ENCODE measurements around the gene FAT3.

Gene FAT3
- 0 to 9.5 (median 0) reads per million in 17 experiments for total RNA-seq

DNA sequence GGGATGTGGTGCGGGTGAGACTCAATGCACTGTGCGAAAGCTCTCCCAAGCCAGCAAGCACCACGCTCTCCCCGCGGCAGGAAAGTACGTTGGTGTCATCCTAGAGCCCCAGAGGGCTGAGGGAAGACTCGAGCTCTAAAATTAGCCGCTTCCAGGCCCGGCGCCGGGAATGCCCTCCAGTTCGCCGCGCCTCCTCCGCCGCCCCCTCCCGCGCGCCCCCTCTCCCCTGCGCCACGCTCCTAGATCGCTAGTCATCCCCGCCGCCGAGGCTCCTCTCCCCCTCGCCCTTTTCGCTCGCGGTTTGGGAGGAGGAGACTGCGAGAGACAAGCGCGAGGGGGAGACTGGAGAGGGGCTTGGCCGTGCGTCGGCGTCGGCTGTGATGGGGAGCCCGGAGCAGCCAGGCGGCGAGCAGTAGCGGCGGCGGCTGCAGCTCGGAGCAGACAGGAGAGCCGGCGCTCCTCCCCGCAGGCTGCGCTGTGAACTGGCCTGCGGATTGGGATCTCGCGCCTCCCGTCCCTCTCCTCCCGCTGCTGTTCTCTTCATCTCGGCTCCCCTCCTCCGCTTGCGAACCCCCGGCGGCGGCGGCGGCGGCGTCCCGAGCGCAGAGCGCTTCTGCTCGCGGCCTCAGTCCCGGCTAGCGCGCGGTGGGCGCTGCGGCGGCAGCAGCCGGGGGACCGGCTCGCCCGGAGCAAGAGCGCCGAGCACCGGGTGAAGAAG is at the start of gene FAT3:
FAT3 (plus strand) TSS at position 412 of the 718 bp plus-strand sequence. CDS start 127,295 bp downstream, outside the sequence.
- DNase-seq: no peak

DNA sequence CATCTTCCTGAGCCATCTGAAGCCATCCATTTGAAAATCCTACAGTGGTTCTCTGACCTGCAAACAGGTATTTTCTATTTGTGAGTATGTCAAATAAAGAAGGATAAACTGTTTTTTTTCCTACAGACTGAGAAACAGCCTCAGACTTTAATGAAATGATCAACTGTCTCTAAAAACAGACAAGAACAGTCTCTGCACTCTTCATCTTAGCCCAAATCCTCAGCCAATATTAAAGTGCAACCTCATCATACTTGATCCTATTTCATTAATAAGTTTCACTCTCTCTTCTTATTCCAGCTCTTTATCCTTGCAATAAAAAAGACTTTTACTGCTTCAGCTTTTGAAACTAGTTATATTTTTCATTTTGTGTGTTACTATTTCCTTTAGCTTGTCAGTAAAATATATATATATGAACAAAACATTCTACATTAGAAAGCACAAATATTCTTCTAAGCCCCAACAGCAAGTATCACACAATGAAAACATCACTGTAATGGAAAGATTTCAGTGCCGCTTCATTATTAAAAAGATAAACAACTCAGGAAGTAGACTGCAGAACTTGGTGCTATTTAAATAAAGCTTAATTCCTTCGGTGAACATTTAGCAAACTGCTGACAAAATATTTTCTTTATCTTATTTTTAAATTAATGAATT is 45.5 kb upstream of the FAT3 start:
- DNase-seq: no peak

DNA sequence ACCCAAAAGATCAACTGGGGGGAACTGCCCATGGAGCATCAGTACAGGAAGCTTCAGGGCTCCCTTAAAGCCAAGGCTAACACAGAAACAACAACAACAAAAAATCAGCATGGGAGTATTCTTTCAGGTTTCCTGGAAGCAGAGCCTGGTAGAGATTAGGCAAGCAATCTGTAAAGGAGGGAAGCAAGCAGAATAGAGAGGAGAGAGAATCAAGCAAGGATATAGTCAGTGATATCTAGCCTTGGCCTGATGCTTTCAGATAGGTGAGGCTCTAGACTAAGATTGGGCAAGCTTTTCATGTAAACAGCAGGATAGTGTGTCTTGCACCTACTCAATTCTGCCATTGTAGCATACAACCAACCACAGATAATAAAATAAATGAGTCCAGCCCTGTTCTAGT is 44.4 kb upstream of the FAT3 start:
- no peak for DNase-seq

DNA sequence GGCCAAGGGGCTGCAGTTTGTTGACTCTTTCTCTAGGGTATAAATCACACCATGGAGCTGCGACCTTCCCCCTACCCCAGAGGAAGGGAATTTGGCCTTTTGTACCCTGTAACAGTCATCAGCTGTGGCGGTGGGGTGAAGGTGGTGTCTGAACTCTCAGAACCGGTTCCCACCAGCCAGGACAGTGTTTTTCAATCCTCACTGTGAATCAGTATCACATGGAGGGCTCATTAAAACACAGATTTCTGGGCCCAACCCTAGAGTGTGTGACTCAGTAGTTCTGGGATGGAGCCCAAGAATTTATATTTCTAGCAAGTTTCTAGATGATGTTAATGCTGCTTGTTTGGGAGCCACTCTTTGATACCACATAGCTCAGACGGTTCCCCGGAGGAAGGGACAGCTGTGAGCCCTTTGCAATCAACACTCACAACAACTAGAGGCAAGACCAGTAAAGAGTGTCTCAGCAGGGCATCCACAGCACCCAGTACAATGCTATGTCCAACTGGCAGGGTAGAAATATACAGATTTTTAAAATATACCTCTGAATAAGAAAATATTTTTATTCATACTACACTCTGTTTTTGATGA is 43.9 kb upstream of the FAT3 start:
- no peak for DNase-seq

DNA sequence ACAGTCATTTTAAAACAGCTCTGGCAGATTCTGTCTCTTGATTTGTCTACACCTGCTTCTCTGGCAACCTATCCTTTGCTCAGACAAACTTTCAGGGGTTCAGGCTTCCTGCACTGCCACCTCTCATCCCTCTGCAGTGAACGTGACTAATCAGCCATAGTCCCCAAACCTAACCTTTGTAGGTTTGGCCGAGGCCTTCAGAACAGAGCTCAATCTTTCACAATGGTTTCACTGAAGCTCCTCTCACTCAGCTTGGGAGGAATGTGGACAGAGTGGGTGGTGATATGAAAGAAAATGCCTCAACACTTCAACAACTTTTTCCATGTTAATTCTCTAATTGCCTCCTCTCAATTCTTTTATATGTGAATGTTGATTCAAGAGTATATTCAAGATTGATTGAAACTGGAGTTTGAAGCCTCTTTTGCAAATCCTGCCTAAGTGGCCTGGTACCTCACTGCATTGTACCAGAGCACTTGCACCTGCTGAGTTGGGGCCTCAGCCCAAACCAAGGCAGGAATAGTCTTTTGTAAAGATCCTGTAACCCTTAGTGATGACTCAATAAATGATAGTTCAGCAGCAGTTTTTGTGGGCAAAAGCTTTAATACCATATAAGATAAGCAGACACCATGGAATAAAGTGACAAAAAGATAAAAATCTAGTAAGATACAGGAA is 33.9 kb upstream of the FAT3 start:
- no peak for DNase-seq

DNA sequence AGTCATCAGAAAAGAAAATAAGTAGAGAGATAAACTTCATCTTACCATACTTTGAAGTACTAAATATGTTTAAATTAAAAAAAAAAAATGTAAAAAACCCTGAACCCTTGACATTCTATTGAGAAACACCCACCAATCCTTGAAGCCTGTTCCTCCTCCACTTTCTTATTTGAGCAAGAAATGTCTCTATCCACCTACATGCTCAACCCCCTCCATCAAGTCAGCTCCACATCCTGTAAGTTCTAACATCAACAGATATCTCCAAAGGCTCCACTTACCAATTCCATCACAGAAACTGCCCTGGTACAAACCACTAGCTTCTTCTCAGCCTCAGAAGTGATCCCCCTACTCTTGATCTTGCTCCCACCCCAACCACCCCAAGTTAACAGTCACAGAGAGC is 32.5 kb upstream of the FAT3 start:
- no peak for DNase-seq

DNA sequence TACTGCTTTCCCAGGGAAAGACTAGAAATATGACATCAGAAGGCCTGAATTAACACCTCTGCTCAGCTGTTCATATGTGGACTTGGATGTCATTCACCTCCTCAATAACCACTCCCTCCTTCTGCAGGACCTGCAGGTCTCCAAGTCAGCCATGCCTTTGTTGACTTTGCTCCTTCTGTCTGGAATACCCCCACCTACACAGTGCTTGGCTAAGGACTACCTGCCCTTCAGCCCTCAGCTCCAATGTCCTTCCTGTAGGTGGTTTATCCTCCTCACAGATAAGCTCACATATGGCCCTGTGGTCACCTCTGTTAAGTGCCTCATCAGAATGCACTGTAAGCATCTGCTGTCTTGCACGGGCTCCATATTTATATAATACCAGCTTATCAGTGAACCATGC is 26.4 kb upstream of the FAT3 start:
- DNase-seq: no peak

DNA sequence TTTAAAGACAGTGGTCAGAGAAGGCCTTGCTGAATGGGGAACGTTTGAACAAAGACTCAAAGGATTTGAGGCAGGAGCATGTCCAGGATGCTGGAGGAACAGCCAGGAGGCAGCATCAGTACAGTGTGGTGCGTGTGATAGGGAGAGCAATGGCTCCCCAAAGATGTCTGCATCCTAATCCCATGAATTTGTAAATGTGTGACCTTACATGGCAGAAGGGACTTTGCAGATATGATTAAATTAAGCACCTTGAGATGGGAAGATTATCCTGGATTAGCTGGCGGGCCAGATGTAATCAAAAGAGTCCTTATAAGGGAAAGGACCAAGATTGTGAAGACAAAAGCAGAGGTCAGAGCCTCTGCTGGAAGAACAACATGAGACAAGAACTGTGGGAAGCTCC is 24.6 kb upstream of the FAT3 start:
- no peak for DNase-seq

DNA sequence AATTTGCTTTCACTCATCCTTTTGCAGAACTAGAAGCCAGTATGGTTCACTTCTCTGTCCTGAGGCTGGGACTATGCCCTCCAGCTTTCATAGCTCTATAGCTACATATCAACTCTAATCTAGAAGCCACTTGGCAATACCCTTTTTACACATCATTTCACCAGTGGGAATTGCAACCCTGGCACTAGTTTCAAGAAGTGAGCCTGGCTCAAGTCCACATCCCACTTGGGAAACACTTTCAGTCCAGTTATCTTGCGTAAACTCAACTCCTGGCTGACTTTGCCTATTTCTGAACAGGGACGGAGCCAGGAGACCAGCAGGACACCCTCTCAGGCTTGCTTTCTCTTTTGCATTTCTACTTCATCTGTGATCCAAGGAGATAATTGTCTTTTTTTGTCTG is 19.9 kb upstream of the FAT3 start:
- no peak for DNase-seq

DNA sequence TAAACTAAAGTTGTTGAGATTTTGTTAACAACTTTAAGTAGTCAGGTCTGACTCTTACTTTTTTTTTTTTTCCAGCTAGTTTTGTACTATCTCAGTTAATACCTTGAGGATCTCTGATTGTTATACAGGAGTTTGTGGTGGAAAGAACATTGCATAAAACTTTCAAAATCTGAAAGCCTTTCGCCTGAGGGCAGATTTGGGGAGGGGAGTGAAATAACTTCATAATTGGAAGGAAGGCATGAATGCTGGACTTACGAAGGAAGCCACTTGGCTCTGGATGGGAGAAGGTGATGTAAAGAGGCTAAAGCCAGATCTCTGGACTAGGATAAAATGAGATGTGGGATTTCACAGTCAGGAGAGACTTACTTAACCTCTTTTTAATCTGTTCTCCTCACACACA is 18.2 kb upstream of the FAT3 start:
- DNase-seq: no peak

DNA sequence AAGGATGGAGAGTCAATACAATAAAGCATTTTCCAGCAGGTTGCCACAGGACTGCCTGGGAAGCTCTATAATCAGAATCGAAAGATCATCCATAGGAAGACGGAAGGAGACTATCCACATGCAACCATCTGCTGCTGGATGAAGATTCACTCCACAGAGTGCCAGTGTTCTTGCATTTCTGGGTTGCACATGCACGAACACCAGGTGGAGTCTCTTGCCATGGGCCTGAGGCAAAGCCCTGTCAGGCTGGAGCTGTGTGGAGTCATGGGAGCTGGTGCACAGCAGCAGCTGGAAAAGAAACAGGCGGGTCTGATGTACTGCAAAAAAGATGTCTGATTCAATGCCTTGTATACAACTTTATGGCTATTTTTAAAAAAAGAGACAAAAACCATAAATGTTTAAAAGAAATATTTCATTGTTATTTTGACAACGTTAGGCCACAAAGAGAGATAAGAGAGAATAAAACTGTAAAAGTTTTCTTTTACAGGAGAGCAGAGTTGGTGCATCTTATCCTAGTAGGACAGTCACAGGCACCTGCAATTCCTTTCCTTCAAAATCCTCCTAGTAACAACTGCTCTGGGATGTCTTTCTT is 12.9 kb upstream of the FAT3 start:
- DNase-seq: no peak

DNA sequence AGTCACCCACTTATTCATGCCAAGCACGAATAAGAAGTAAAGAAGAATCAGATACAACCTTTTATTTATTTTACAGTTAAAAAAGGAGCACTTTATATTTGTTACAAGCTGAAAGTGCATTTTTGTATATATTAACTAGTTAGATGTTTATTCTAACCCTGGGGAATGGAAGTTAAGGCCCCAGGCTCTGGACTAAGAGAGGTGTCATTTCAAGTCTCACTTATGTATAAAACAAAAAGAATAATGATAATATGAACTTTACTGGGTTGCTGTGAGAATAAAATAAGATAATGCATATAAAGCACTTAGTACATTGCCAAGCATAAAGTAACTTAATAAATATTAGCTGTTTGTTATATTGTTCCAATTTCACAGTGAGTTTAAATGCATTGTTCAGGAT is 12.1 kb upstream of the FAT3 start:
- DNase-seq: no peak

DNA sequence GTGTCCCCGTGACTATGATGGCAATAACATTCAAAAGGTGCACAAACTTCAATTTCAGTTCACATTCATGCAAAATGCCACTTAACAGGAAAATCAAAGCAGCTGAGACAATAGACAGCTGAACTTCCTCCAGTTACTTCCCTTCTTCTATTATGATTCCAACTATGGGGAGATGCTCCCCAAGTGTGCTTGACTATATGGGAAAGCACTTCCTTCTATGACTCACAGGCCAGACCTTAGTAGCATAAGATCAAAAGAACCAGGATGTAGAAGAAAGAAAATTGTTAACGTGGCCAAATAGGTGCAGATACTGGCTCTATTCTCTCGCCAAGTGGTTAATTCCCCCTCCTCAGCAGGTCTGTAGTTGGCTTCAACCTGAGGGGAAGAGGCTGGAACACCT is 7.8 kb upstream of the FAT3 start:
- DNase-seq: peak in 1 of 4 experiments; percentile 2

DNA sequence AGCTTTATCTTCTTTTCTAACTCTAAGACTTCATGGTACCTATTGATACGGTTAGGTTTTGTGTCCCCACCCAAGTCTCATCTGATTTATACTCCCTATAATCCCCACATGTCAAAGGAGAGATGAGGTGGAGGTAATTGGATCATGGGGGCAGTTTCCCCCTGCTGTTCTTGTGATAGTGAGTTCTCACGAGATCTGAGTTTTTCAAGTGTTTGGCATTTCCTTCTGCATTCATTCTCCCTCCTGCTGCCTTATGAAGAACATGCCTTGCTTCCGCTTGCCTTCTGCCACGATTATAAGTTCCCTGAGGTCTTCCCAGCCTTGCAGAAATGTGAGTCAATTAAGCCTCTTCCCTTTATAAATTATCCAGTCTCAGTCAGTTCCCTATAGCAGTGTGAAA is 5.1 kb upstream of the FAT3 start:
- DNase-seq: no peak

DNA sequence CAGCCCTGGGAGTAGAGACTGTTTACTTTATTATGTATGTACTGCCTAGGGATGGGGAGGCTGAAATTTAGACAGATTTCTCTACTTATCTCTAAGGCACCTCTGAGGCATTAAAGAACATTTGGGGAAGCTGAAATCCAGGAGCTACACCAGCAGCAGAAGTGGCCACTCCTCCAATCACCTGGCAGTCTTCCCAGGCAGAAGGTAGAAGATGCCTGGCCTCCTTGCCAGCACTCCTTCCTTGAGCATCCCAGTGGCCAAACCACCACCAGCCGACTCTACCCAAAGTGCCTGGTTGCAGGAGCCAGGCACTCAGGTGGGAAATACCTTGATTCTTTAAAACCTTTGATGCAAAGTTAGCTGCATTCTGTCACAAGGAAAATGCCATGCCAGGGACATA is 1.9 kb upstream of the FAT3 start:
- DNase-seq: no peak

DNA sequence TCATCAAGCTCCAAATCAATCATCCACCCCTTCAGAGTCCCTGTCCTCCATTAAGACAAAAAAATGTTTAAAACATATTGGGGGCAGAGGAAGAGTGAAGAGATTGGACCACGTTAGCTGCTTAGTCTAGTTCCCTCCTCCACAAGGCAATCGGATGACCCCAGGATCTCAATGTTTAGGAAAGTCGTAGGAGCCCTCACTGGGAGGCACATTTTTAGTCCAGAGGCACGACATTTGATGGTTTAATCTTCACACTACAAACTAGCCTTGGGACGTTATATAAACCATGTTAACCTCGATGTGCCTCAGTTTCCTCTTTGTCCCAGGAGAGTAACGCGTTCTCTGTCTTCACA is 588 bp upstream of the FAT3 start:
- no peak for DNase-seq

DNA sequence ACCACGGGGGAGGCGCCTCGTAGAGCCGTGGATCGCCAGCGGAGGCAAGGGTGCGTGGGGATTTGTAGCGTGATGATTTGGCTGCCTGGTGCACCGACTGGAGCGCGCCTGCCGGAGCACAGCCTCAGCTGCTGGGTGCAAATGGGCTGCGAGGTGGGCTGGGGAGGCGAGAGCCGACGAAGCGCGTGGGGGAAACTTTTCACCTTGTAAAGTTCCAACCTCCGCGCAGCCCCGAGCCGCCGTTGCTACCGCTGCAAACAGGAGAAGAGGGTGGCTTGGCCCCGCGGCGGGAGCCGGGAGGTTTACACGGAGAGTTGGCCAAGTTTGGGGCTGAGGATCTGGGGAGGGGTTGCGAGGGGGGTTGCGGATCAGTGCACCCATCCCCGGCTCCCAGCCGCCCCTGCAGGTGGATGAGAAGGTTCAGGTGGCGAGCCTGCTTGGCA is 528 bp downstream of the FAT3 start:
- DNase-seq: no peak

DNA sequence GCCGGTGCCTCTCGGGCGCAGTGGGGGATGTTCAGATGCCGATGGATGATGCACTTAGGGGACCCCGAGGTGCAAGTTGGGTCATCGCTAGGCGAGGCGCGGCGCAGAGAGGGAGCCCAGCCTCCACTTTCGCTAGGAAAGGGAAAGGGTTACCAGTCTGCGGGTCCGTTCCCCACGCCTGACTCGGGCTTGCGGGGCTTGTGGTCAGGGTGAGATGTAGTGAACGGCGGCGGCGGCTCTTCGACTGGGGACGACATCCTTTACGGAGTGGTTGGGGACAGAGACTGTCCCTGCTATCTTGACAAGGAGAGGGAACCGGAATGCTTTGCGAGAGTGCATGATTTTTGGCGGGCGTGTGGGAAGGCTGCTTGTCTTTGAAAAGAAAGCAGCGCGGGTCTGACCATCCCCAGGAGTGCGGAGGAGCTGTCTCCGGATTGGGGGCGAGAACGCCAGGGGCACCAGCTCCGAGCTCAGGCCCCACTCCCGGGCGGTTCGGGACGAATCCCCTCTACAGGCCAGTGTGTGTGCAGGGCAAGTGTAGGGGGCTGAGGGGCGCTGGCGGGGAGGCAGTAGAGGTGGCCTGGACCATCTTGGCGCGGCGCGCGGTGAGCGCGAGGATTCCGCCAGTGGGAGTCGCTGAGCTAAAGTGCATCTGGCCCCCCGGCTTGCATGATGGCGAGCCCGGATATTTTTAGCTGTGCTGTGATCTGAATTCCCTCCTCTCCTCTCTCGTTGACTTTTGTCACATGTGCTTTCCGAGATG is 1.1 kb downstream of the FAT3 start:
- DNase-seq: no peak

DNA sequence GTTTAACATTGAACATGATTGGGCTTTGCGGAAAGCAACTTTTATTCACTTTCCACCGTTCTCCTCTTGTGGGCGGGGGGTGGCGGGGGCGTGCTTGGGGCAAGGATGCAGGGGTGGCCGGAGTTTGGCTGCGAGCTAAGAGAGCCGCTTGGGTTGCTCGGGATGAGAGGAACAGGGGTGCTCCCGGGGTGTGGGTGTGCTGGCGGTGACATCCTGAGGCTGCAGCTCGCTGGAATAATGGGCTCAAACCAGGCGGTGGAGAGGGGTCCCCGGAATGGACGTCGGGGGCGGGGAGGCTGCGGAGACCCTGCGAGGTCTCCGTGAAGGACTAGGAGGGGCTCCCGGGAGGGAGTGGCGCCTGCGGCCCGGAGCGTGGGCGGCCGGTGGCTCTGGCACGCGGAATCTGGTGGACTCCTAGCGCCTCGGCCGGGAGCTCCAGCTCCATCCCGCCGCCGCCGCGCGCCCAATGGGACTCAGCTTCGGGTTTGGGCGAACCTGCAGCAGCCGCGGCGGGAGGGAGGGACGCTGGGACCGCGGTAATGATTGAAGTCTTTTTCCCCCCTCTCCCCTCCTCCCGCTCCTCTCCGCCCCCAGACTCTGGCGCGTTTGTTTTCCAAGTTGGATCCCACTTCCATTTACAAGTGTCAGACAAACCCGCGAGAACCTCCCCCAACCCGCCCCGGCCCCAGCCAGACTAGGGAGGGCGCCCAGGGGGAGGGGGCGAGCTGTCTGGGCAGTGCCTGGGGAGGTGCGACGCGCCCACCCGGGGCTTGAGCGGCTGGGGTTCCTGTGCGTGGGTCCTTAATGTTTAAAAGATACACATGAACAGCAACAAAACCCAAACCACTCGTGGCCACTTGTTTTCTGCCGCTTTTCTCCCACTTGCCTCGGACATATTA is 2.0 kb downstream of the FAT3 start:
- no peak for DNase-seq

DNA sequence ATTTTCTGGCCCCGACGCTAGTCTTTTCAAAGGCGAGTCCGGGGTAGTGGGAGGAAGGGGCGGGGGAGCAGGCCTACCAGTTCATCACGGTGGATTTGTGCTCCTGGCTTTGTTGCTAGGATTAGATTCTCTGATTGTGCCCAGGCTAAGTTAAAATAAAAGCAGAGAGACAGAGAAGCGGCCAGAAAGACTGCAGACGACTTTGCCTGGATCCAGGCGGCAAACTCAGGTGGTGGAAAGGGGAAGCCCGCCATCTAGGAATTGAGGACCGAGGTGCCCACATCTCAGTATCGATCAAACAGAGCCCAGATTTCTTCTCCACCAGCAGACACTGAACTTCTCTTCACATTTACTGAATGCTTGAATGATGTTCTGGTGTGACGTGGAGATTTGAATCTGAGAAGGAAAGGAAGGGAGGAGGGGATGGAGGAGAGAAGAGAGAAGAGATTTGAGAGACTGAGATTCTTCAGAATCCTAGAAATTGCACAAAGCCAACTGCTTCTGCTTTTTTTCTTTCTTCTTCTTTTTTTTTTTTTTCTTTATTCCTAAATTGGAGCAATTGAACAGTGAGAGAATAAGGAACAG is 2.7 kb downstream of the FAT3 start:
- DNase-seq: no peak
